Measurements from ENCODE around the gene GBX1. TPM values are rescaled to one million over a fixed set of nuclear protein-coding genes. Genes with fewer than 3 reads are reported as not detected.

GBX1 gene
- total RNA-seq, 2 experiments from 2014 or later = not detected

GRCh38 chr7:151099486-151100211, 67.8 kb downstream of the GBX1 start:
- Histone ChIP-seq H3K4me1 (ENCODE audit: insufficient read depth, low read length, poor library complexity, severe bottlenecking) (peaks cover 3% of the 10 kb centered on the region), H3K36me3 (ENCODE audit: insufficient read depth, low read length) (no peaks in the 10 kb centered on the region), H3K4me2 (ENCODE audit: low read length) (no peak overlapping the region), H2AFZ (ENCODE audit: low read length) (no peak overlapping the region), H3K4me3 (ENCODE audit: low read depth, low read length, poor library complexity, severe bottlenecking) (no peak overlapping the region), H3K9me2 (ENCODE audit: insufficient read depth, low read length) (no peaks in the 10 kb centered on the region), H3K9me3 (ENCODE audit: low read length) (no peaks in the 10 kb centered on the region), H4K20me1 (ENCODE audit: insufficient read depth, low read length) (no peaks in the 10 kb centered on the region), H3K27ac (ENCODE audit: low read depth, low read length, poor library complexity, severe bottlenecking) (no peak overlapping the region), H3K79me2 (ENCODE audit: insufficient read depth, low read depth, low read length) (no peaks in the 10 kb centered on the region)
- POLR2A ChIA-PET = no interaction called here
- intact Hi-C loops (cut with micrococcal nuclease; ENCODE audit: unreplicated experiment) = loop anchor here (10.0 kb wide), 1 partner anchor 55 kb away; no protein-coding TSS in a partner anchor
- CTCF ChIA-PET (ENCODE audit: unreplicated experiment) = no interaction called here
- no peak for TF ChIP-seq EZH2phosphoT487 (IDR thresholded peaks at IDR 0.05; ENCODE audit: borderline replicate concordance, low read depth, low read length)
- no TSS peak for BruUV-seq (replicated peaks)
- no peak for DNase-seq (ENCODE audit: low spot score)

Other genes starting within 250 kb of the GBX1 start
- 4.0 and 7.5 TPM in 2 replicates for gene KCNH2, start 189.4 kb downstream of the GBX1 start, total RNA-seq (2014; rRNA removed; shearing (Covaris generic))
- gene KCNH2, start 189.4 kb downstream of the GBX1 start, total RNA-seq (2022) = 5.8 and 6.2 TPM in 2 replicates
- gene NOS3, start 176.7 kb downstream of the GBX1 start, total RNA-seq (2014; rRNA removed; shearing (Covaris generic)) = 0.41 and 0.82 TPM in 2 replicates
- gene NOS3, start 176.7 kb downstream of the GBX1 start, total RNA-seq (2022) = 0.30 and 0.78 TPM in 2 replicates
- 0.18 and 1.1 TPM in 2 replicates for gene ATG9B, start 143.2 kb downstream of the GBX1 start, total RNA-seq (2014; rRNA removed; shearing (Covaris generic))
- 0.94 and 0.97 TPM in 2 replicates for gene ATG9B, start 143.2 kb downstream of the GBX1 start, total RNA-seq (2022)
- gene ABCB8, start 139.2 kb downstream of the GBX1 start, total RNA-seq (2014; rRNA removed; shearing (Covaris generic)) = 29.5 and 32.0 TPM in 2 replicates
- gene ABCB8, start 139.2 kb downstream of the GBX1 start, total RNA-seq (2022) = 63.9 and 64.7 TPM in 2 replicates
- 3.3 and 7.9 TPM in 2 replicates for gene ASIC3, start 119.2 kb downstream of the GBX1 start, total RNA-seq (2014; rRNA removed; shearing (Covaris generic))
- gene ASIC3, start 119.2 kb downstream of the GBX1 start, total RNA-seq (2022) = 14.8 and 22.3 TPM in 2 replicates
- 30.9 and 35.2 TPM in 2 replicates for gene CDK5, start 109.8 kb downstream of the GBX1 start, total RNA-seq (2014; rRNA removed; shearing (Covaris generic))
- gene CDK5, start 109.8 kb downstream of the GBX1 start, total RNA-seq (2022) = 23.1 and 23.7 TPM in 2 replicates
- gene SLC4A2, start 108.1 kb downstream of the GBX1 start, total RNA-seq (2014; rRNA removed; shearing (Covaris generic)) = 64.2 and 112 TPM in 2 replicates
- 81.4 and 86.0 TPM in 2 replicates for gene SLC4A2, start 108.1 kb downstream of the GBX1 start, total RNA-seq (2022)
- 114 and 118 TPM in 2 replicates for gene FASTK, start 86.9 kb downstream of the GBX1 start, total RNA-seq (2014; rRNA removed; shearing (Covaris generic))
- gene FASTK, start 86.9 kb downstream of the GBX1 start, total RNA-seq (2022) = 87.7 and 90.5 TPM in 2 replicates
- 38.6 and 56.0 TPM in 2 replicates for gene TMUB1, start 84.2 kb downstream of the GBX1 start, total RNA-seq (2014; rRNA removed; shearing (Covaris generic))
- 53.2 and 59.6 TPM in 2 replicates for gene TMUB1, start 84.2 kb downstream of the GBX1 start, total RNA-seq (2022)
- 4.4 and 4.8 TPM in 2 replicates for gene AGAP3, start 81.2 kb downstream of the GBX1 start, total RNA-seq (2014; rRNA removed; shearing (Covaris generic))
- gene AGAP3, start 81.2 kb downstream of the GBX1 start, total RNA-seq (2022) = 23.1 and 30.9 TPM in 2 replicates
- gene ASB10, start 19.6 kb upstream of the GBX1 start, total RNA-seq (2014; rRNA removed; shearing (Covaris generic)) = not detected in 2 replicates
- gene ASB10, start 19.6 kb upstream of the GBX1 start, total RNA-seq (2022) = not detected in 2 replicates
- 1.3 TPM in 1 of 2 replicates, not detected in the other for gene H2BK1, start 42.8 kb upstream of the GBX1 start, total RNA-seq (2014; rRNA removed; shearing (Covaris generic))
- gene H2BK1, start 42.8 kb upstream of the GBX1 start, total RNA-seq (2022) = not detected in 2 replicates
- gene ABCF2, start 59.5 kb upstream of the GBX1 start, total RNA-seq (2014; rRNA removed; shearing (Covaris generic)) = 30.7 and 31.8 TPM in 2 replicates
- 28.6 and 44.9 TPM in 2 replicates for gene ABCF2, start 59.5 kb upstream of the GBX1 start, total RNA-seq (2022)
- gene CHPF2, start 64.8 kb upstream of the GBX1 start, total RNA-seq (2014; rRNA removed; shearing (Covaris generic)) = 19.8 and 27.0 TPM in 2 replicates
- gene CHPF2, start 64.8 kb upstream of the GBX1 start, total RNA-seq (2022) = 29.8 and 34.2 TPM in 2 replicates
- gene SMARCD3, start 81.0 kb upstream of the GBX1 start, total RNA-seq (2014; rRNA removed; shearing (Covaris generic)) = 1.5 and 2.5 TPM in 2 replicates
- gene SMARCD3, start 81.0 kb upstream of the GBX1 start, total RNA-seq (2022) = 1.5 and 1.9 TPM in 2 replicates
- gene NUB1, start 174.1 kb upstream of the GBX1 start, total RNA-seq (2014; rRNA removed; shearing (Covaris generic)) = 44.1 and 44.2 TPM in 2 replicates
- gene NUB1, start 174.1 kb upstream of the GBX1 start, total RNA-seq (2022) = 50.7 and 57.0 TPM in 2 replicates
- gene WDR86, start 242.3 kb upstream of the GBX1 start, total RNA-seq (2014; rRNA removed; shearing (Covaris generic)) = 0.13 and 0.44 TPM in 2 replicates
- gene WDR86, start 242.3 kb upstream of the GBX1 start, total RNA-seq (2022) = 0.51 and 0.65 TPM in 2 replicates

All from OCI-LY7 (cell line).